ENCODE results near the gene DDX21. TPM values are rescaled to one million over a fixed set of nuclear protein-coding genes. Genes with fewer than 3 reads are reported as not detected.
"Not testable (repeated sequence)": the region's sequence is repeated elsewhere in the genome, so short reads cannot be mapped to it uniquely, and the experiment has no call there.

DDX21 gene
- total and polyA plus RNA-seq, 2 experiments from 2014 or later: 24.1 to 68.2 TPM

- H3K4me3 ChIP-seq: no peak overlapping the region
- no peaks in the 10 kb centered on the region for H3K27me3 ChIP-seq (replicated peaks; ENCODE audit: insufficient read depth)
- no peak overlapping the region for H3K9ac ChIP-seq
- H3K4me2 ChIP-seq (ENCODE audit: unreplicated experiment): no peak overlapping the region
- H3K79me2 ChIP-seq (ENCODE audit: insufficient read depth): peaks cover 68% of the 10 kb centered on the region
- no peaks in the 10 kb centered on the region for H3K9me2 ChIP-seq (ENCODE audit: insufficient read depth)
- H3K36me3 ChIP-seq (ENCODE audit: low read depth): peaks cover 34% of the 10 kb centered on the region
- H3K9me3 ChIP-seq (ENCODE audit: low read depth): no peaks in the 10 kb centered on the region
- no peak for DNase-seq
- no peaks in the 10 kb centered on the region for H4K20me1 ChIP-seq (ENCODE audit: insufficient read depth)
- no peak overlapping the region for H3K27ac ChIP-seq
- no peaks in the 10 kb centered on the region for H3K4me1 ChIP-seq (ENCODE audit: insufficient read depth)
- H3F3A ChIP-seq (ENCODE audit: insufficient read depth): peaks cover 6% of the 10 kb centered on the region
- no peak for TF ChIP-seq EZH2phosphoT487 (IDR thresholded peaks at IDR 0.05; ENCODE audit: insufficient read depth, low read depth)
- TF ChIP-seq EZH2 (IDR thresholded peaks at IDR 0.05; ENCODE audit: insufficient read depth, poor library complexity, severe bottlenecking): no peak
- H2AFZ ChIP-seq: no peak overlapping the region
- in situ Hi-C loops (cut with MboI): no loop called here
Observed at GRCh38 chr10:68934994-68935393, 21.0 kb upstream of the DDX21 start.

- in situ Hi-C loops (cut with MboI): no loop called here
- Histone ChIP-seq H3K9ac (no peak overlapping the region), H3K4me1 (ENCODE audit: insufficient read depth) (0 out of 2 replicates have a peak, but pooled peaks cover 8% of the 10 kb centered on the region), H3K9me2 (ENCODE audit: insufficient read depth) (no peaks in the 10 kb centered on the region), H3K27ac (no peak overlapping the region), H3F3A (ENCODE audit: insufficient read depth) (peaks cover 6% of the 10 kb centered on the region), H4K20me1 (ENCODE audit: insufficient read depth) (no peaks in the 10 kb centered on the region), H3K79me2 (ENCODE audit: insufficient read depth) (peaks cover 40% of the 10 kb centered on the region), H3K4me3 (no peak overlapping the region), H2AFZ (no peak overlapping the region), H3K27me3 (replicated peaks; ENCODE audit: insufficient read depth) (no peaks in the 10 kb centered on the region), H3K9me3 (ENCODE audit: low read depth) (no peaks in the 10 kb centered on the region), H3K4me2 (ENCODE audit: unreplicated experiment) (no peak overlapping the region), H3K36me3 (ENCODE audit: low read depth) (peaks cover 27% of the 10 kb centered on the region)
- WGBS, 2 experiments (ENCODE audit: low coverage in 1 of 2, low lambda C conversion rate in 2 of 2, missing lambda C conversion rate in 2 of 2): 54 to 57% methylated on average over 2 of the region's 2 CpGs
- TF ChIP-seq EZH2 (IDR thresholded peaks at IDR 0.05; ENCODE audit: insufficient read depth, poor library complexity, severe bottlenecking): no peak
- no peak for TF ChIP-seq EZH2phosphoT487 (IDR thresholded peaks at IDR 0.05; ENCODE audit: insufficient read depth, low read depth)
- no peak for DNase-seq
Observed at GRCh38 chr10:68938117-68938516, 17.9 kb upstream of the DDX21 start.

GRCh38 chr10:68938884-68939283 is 17.1 kb upstream of the DDX21 start:
- H3K9ac ChIP-seq: no peak overlapping the region
- no peaks in the 10 kb centered on the region for H3K9me3 ChIP-seq (ENCODE audit: low read depth)
- H3F3A ChIP-seq (ENCODE audit: insufficient read depth): peaks cover 6% of the 10 kb centered on the region
- WGBS, 2 experiments (ENCODE audit: low coverage in 1 of 2, low lambda C conversion rate in 2 of 2, missing lambda C conversion rate in 2 of 2): 97 to 98% methylated on average over 2 of the region's 2 CpGs
- H3K4me3 ChIP-seq: no peak overlapping the region
- no peaks in the 10 kb centered on the region for H3K27me3 ChIP-seq (replicated peaks; ENCODE audit: insufficient read depth)
- peaks cover 35% of the 10 kb centered on the region for H3K36me3 ChIP-seq (ENCODE audit: low read depth)
- no peak for DNase-seq
- H3K4me1 ChIP-seq (ENCODE audit: insufficient read depth): 0 out of 2 replicates have a peak, but pooled peaks cover 8% of the 10 kb centered on the region
- no peaks in the 10 kb centered on the region for H4K20me1 ChIP-seq (ENCODE audit: insufficient read depth)
- H3K79me2 ChIP-seq (ENCODE audit: insufficient read depth): peaks cover 34% of the 10 kb centered on the region
- no peaks in the 10 kb centered on the region for H3K9me2 ChIP-seq (ENCODE audit: insufficient read depth)
- H2AFZ ChIP-seq: no peak overlapping the region
- in situ Hi-C loops (cut with MboI): no loop called here
- no peak for TF ChIP-seq EZH2phosphoT487 (IDR thresholded peaks at IDR 0.05; ENCODE audit: insufficient read depth, low read depth)
- TF ChIP-seq EZH2 (IDR thresholded peaks at IDR 0.05; ENCODE audit: insufficient read depth, poor library complexity, severe bottlenecking): no peak
- no peak overlapping the region for H3K4me2 ChIP-seq (ENCODE audit: unreplicated experiment)
- no peak overlapping the region for H3K27ac ChIP-seq

GRCh38 chr10:68940917-68941316 is 15.1 kb upstream of the DDX21 start:
- H3K4me3 ChIP-seq; H3K27ac ChIP-seq; H3K9me3 ChIP-seq (ENCODE audit: low read depth); H2AFZ ChIP-seq; H3K4me1 ChIP-seq (ENCODE audit: insufficient read depth); H4K20me1 ChIP-seq (ENCODE audit: insufficient read depth); H3K27me3 ChIP-seq (replicated peaks; ENCODE audit: insufficient read depth); H3F3A ChIP-seq (ENCODE audit: insufficient read depth); H3K4me2 ChIP-seq (ENCODE audit: unreplicated experiment); H3K9ac ChIP-seq; DNase-seq; in situ Hi-C loops (cut with MboI); H3K9me2 ChIP-seq (ENCODE audit: insufficient read depth): not testable (repeated sequence)
- H3K36me3 ChIP-seq (ENCODE audit: low read depth): peaks cover 33% of the 10 kb centered on the region
- H3K79me2 ChIP-seq (ENCODE audit: insufficient read depth): peaks cover 24% of the 10 kb centered on the region

GRCh38 chr10:68950598-68950997 is 5.4 kb upstream of the DDX21 start:
- no peaks in the 10 kb centered on the region for H3K9me3 ChIP-seq (ENCODE audit: low read depth)
- DNase-seq: no peak
- no peak overlapping the region for H3K4me2 ChIP-seq (ENCODE audit: unreplicated experiment)
- H3K4me3 ChIP-seq: no peak overlapping the region
- TF ChIP-seq EZH2 (IDR thresholded peaks at IDR 0.05; ENCODE audit: insufficient read depth, poor library complexity, severe bottlenecking) (no peak), EZH2phosphoT487 (IDR thresholded peaks at IDR 0.05; ENCODE audit: insufficient read depth, low read depth) (no peak)
- in situ Hi-C loops (cut with MboI): no loop called here
- H3K79me2 ChIP-seq (ENCODE audit: insufficient read depth): no peaks in the 10 kb centered on the region
- H3K27me3 ChIP-seq (replicated peaks; ENCODE audit: insufficient read depth): no peaks in the 10 kb centered on the region
- peaks cover 19% of the 10 kb centered on the region for H3F3A ChIP-seq (ENCODE audit: insufficient read depth)
- no peaks in the 10 kb centered on the region for H3K9me2 ChIP-seq (ENCODE audit: insufficient read depth)
- WGBS, 2 experiments (ENCODE audit: low coverage in 1 of 2, low lambda C conversion rate in 2 of 2, missing lambda C conversion rate in 2 of 2): 94 to 98% methylated on average over 3 of the region's 3 CpGs
- H3K4me1 ChIP-seq (ENCODE audit: insufficient read depth): no peaks in the 10 kb centered on the region
- no peak overlapping the region for H2AFZ ChIP-seq
- no peak overlapping the region for H3K27ac ChIP-seq
- H3K36me3 ChIP-seq (ENCODE audit: low read depth): peaks cover 33% of the 10 kb centered on the region
- no peak overlapping the region for H3K9ac ChIP-seq
- H4K20me1 ChIP-seq (ENCODE audit: insufficient read depth): no peaks in the 10 kb centered on the region
